HG03108 (cell line): Measurements from ENCODE around the gene ANKFY1.
A peak's percentile ranks its signal among the peaks of the same experiment; 100 is the strongest.

Experiments
- ATAC-seq: cut with Tn5 transposase; IDR thresholded peaks from one replicate; pipeline ENCODE4 v1.9.1; 2021; ENCODE audit warnings: moderate library complexity; ENCODE audit not compliant: unreplicated experiment

ANKFY1 gene, protein sequence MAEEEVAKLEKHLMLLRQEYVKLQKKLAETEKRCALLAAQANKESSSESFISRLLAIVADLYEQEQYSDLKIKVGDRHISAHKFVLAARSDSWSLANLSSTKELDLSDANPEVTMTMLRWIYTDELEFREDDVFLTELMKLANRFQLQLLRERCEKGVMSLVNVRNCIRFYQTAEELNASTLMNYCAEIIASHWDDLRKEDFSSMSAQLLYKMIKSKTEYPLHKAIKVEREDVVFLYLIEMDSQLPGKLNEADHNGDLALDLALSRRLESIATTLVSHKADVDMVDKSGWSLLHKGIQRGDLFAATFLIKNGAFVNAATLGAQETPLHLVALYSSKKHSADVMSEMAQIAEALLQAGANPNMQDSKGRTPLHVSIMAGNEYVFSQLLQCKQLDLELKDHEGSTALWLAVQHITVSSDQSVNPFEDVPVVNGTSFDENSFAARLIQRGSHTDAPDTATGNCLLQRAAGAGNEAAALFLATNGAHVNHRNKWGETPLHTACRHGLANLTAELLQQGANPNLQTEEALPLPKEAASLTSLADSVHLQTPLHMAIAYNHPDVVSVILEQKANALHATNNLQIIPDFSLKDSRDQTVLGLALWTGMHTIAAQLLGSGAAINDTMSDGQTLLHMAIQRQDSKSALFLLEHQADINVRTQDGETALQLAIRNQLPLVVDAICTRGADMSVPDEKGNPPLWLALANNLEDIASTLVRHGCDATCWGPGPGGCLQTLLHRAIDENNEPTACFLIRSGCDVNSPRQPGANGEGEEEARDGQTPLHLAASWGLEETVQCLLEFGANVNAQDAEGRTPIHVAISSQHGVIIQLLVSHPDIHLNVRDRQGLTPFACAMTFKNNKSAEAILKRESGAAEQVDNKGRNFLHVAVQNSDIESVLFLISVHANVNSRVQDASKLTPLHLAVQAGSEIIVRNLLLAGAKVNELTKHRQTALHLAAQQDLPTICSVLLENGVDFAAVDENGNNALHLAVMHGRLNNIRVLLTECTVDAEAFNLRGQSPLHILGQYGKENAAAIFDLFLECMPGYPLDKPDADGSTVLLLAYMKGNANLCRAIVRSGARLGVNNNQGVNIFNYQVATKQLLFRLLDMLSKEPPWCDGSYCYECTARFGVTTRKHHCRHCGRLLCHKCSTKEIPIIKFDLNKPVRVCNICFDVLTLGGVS

DNA sequence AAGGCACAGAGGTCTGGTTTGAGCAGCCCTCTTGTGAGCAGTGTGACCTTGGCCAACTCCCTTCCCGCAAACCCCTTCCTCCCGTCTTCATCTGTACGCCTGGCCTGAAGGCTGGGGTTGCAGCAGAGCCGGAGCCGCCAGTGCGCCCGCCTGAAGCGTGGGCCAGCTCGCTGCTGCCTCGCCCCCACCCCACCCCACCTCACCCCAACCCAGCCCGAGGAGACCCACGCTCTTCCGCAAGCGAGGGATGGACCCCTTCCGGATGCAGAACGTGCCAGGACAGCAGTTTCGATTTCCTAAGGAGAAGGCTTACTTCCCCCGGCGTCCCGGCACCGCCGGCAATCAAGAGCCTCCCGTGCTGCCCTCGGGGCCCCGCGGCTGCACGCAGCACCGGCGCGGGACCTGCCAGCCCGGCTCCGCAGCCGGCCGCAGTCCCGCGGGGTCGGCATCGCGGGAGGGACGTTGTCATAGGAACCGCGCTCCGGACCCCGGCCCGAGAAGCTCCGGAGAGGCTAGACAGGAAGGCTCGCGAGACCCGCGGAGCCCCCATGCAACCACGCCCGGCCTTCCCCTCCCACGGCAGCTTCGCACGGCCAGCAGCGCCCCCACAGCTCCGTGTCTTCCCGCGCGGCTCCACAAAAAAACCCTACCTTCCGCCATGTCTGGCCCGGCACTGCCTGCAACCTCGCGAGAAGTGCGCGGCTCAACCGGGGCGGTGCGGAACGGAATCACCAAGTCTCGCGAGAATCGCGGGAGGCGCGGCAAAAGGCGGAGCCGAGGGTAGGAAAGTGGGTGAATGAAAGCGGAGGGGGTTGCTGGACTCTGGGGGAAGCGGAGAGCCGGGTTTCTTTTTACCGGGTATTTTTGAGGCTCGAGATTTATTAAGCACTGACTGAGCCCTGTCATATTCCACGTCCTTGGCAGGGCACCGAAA is at the start of gene ANKFY1:
Gene ANKFY1 (minus strand): TSS at position 698 of the 934 bp plus-strand sequence. CDS start 38 bp downstream, at position 660.
- peak; percentile 88 for ATAC-seq

DNA sequence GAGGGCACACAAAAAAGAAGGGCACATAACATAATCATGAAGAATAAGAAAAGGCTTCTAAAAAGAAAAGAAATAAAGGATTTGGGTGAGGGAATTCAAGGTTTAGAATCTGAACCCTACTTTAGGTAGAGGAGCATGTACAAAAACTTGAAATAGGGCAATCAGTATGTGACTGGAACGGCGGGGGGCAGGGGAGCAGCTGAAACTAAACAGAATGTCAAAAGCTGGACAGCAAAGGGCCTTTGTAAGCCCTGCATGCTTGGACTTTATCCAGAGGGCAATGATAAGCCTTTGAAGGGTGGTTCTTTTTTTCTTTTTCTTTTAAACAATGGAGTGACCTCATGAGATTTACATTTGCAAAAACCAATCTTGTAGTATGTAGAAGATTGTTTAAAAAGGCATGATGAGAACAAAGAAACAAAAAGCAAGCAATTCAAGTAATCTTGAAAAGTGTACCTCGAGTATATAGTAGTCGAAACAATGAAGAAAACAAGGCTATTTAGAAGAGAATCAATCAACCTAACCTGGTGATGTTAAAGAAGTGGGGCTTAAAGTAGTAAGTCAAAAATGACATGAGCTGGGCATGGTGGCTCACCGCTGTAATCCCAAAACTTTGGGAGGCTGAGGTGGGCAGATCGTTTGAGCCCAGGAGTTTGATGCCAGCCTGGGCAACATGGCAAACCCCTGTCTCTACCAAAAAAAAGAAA is 46.7 kb upstream of the ANKFY1 start:
- no peak for ATAC-seq

DNA sequence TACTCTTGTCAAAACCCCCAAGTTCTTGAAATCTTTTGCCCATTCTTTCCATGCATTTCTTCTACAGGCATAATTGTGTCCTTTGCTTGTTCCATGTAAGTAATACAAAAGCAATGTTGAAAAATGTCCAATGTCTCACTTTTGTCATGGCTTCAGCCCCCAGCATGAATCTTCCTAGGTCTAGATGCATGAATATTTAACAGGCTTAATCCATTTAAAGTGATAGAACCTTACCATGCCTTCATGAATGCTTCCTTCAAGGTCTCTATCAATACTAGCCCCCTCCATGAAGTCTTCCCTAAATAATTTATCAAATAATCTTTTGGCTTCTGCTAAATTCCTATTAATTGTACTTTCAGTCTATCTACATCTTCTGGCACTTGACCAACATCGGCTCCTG is 46.1 kb upstream of the ANKFY1 start:
- ATAC-seq: no peak

DNA sequence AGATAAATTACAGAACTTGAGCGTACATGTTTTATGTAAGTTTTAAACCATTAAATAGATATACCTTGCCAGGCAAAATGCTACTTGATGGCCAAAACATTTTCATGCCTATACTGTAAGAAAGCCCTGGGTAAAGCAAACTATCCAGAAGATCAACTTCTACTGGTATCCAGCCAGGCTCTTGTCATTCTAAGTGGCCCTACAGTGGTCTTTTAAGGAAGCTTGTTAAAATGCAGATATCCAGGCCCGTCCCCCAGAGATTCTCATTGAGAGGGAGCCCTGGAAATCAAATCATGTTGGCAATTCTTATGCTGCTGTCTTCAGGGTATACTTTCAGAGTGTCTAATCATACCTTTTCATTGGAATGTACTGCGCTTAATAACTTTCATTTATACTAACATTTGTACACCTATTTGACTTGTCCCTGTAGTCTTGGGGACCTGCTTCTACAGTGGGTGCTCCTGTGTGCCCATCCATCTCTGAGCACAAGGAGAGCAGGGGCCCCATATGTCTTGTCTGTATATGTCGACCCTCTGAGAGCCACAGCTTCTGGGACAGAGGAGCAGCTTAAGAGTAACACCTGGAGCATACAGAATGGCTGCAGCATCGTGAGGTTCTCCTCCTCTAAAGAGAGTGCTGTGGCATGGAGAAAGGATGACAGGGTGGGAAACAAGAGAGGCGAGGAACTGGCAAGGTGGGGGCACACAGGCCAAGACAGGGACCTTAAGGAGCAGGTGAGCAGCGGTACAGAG is 43.6 kb upstream of the ANKFY1 start:
- ATAC-seq: no peak

DNA sequence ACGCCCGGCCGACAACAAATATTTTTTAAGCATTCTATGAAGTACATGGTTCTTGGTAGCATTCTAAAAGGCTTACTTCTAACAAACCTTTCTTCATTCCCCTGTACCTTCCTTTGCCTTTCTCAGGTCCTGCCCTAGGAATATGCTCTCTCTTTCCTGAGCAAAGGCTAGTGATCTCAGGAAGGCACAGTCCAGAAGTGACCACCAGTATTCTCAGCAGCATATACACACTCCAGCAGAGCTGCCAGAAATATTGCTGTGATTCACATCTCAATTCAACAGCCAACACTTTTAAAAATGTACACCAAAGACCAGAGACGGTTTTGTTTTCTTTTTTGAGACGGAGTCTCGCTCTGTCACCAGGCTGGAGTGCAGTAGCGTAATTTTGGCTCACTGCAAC is 41.4 kb upstream of the ANKFY1 start:
- ATAC-seq: no peak

DNA sequence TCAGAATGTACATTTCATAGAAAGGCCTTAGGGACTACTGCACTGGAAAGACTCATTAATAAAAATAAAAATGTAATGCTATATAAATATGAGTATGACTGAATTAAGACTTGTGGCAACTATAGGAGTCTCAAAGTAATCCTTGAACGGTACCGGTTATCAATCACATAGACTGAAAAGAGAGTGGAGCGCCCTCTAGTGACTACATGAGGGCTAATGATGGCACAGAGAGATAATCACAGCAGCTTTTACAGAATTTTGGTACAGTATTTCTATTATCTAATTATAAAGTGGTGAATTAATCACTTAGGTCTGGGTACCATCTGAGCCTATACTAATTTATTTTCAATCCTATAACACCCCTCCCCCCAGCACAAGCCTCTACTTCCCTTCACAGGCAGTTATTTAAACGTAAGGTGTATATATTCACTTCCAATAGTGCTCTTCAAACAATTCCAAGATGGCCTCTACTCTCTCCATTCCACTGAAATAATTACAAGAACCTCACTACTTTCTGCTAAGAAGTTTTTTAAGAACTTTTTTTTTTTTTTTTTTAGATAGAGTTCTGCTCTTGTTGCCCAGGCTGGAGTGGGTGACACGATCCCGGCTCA is 40.7 kb upstream of the ANKFY1 start:
- no peak for ATAC-seq

DNA sequence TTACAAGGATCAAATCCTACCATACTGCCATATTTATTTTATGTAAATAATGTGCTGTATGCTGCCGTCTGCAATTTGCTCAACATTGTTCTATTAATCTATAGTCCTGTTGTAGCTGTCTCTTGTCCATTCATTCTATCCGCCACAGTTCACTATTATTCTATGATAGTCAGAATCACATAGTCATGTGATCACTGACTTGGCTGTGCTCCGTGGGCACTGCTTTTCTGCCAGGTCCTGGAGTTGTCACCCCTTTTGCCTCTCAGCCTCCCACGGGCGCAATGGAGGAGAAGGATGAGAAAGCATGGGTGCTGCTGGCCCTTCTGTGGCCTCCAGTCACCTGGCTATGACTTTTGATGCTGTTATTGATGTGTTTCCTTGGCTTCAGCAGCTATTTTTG is 37.3 kb upstream of the ANKFY1 start:
- no peak for ATAC-seq

DNA sequence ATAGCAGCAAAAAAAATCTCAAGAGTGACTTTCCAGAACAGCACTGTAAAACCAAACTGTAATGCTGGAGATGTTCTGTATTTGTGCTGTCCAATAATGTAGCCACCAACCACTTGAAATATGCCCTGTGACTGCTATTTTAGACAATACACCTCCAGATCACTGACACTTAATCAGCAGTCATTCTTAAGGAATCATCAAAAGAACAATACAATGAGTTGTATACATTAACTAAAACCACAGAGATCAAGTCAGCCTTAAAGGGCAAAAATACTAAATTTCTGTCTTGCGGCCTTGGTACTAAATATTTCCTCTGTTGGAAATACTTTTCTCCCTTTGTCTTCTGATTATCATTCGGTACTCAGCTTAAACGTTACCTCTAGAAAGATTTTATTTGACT is 33.6 kb upstream of the ANKFY1 start:
- no peak for ATAC-seq

DNA sequence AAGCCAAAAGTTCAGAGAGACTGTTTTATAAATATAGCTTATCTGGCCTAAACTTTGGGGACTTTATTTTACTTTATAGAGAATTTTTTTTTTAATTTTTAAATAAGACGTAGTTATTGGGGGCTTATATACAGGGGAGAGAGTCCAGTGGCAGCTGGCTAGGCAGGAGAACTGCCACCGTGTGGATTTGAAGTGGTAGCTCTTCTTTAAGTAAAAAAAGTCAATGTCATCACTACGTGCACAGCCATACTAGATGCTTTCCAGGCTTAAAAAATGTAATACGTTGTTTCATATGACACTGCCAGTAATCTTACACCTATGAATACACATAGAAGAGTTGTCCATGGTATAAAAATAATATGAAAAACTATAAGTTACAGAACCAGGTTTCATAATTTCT is 31.9 kb upstream of the ANKFY1 start:
- no peak for ATAC-seq

DNA sequence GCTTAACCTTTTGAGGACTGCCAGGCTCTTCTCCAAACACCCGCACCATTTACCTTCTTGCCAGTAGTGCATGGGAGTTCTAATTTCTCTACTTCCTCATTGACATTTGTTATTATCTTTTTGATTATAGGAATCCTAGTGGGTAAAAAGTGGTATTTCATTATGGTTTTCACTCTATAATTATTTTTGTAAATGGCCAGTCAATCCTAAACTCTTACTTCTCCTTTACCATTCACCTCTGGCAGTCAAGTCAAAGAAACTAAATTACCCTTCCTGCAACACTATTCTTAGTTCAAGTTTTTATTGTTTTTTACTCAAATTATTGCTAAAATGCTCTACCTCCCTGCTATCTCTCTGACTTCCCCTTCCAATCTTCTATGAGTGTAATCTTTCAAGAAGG is 29.8 kb upstream of the ANKFY1 start:
- no peak for ATAC-seq

DNA sequence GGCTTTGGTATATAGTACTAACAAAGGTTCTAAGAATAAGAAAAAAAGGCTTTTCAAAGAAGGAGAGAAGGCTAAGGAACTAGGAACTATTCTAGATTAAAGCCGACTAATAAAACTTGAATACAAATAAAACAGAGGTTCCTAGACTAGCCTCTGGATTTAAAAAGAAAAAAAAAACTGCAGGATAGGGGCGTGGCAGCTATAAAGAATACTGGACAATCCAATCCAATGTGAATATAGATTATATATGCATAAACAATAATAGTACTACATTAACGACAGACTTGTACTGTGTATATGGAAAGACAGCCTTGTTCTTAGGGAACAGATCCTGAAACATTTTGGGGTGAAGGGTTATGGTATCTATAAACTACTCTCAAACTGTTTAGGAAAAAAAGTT is 23.9 kb upstream of the ANKFY1 start:
- no peak for ATAC-seq

DNA sequence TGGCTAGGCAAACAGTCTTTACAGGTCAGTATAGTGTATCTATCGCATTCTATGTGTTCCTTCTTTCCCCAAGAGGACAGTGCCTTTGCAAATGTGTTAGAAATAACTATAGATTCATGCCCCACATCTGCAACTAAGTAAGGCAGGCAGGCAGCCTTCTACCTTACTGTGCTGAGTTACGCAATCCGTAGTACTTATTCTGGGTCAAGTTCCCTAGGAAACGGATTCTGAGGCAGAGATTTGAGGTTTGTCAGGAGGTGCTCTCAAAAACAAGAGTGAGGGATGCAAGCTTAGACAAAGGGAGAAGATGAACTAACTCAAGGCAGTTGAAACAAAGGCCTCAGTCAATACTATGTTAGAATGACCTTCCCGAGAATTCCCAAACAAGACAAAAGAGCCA is 12.7 kb upstream of the ANKFY1 start:
- no peak for ATAC-seq

DNA sequence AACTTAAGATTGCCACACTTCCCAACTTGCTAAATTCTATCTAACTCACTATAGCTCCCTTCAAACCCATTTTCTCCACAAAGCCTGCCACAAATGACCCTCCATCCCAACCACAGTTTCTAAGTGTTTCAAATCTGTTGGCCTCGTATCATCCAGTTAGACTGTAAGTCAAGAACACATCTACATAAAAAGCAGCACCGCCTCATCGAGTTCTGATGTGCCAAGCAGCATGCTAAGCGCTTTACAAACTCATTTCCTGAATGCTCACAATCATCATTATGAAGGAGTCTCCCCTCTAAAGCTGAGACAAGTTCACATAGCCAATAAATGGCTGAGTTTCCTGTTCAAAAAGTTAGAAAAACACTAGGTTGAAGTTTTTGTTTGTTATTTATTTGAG is 9.2 kb upstream of the ANKFY1 start:
- no peak for ATAC-seq

DNA sequence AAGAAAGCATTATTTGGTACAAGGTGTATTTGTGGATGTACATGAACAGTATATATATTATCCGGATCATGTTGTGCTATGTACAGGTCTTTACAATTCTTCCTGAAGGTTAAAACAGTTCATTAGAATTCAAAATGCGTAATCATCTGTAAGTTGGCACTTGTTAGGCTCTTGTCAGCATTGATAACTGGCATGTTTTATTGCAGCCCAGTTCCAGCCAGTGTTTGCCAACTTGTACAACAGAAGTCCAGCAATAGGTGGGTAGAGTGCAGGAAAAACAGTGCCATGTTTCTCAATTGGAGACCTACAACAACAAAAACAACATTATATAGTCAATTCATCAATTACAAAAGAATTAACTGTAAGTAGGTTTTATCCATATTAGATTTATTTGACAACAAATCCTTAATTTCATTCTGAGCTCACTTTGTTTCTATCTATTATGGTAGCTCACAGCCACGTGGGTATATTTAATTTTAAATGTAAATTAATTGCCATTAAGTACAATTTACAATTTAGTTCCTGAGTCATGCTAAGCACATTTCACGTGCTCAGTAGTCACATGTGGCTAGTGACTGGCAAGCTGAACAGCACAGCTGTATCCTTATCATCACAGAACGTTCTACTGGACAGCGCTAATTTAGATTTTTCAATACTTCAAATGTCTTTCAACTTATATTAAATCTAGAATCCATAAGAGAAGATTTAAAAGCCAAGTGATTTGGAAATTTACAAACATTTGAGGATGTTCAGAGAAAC is 8.6 kb upstream of the ANKFY1 start:
- ATAC-seq: no peak

DNA sequence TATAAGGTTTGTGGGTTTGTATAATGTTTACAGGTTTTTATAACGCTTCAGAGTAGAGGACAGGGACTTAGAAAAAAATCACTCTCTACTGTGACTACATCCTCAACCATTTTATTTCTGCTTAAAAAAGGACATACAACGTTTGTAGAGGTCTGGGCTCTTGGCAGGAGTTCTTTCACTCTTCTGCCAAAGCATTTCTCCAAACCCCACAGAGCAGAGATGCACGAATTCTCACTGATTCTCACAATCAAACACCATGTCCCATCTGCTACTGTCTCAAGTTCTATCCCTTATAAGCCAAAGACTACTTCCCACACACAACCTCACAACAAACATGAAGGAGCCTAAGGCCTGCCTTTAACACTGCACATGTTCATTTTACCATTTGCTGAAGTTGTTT is 7.0 kb upstream of the ANKFY1 start:
- no peak for ATAC-seq

DNA sequence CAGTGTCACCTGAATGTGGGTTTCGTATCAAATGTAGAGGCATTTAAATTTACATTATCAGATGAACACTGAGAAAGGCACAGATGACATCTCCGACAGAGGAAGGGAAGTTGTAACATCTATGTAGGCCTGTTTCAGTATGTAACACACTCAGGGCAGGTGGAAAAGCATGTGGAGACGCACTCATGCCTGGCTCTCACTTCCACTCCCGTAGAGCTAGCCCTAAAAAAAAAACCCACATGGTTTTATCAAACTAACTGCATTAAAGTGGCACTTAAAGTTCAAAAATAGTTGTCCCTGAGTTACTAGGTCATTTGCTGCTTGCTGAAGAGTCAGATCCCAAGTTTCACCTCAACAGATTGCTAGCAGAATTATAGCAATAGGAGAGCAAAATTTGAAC is 6.1 kb upstream of the ANKFY1 start:
- ATAC-seq: no peak

DNA sequence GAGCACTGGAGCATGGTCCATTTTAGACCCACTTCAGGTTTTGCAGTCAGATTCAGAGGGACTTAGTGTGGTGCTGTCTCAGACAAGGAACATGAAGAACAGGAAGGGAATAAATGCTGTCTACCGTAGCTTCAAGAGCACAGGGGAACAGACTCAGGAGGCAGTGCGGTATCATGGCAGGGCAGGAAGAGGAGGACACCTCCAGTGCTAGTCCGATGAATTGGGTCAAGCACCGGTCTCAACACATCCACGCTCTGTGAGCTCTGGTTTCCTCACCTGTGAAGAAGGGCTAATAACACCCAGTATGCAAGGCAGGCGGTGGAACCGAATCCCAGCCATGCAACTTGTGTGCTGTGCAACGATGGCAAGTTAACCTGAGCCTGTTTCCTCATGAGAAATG is 3.6 kb upstream of the ANKFY1 start:
- no peak for ATAC-seq

DNA sequence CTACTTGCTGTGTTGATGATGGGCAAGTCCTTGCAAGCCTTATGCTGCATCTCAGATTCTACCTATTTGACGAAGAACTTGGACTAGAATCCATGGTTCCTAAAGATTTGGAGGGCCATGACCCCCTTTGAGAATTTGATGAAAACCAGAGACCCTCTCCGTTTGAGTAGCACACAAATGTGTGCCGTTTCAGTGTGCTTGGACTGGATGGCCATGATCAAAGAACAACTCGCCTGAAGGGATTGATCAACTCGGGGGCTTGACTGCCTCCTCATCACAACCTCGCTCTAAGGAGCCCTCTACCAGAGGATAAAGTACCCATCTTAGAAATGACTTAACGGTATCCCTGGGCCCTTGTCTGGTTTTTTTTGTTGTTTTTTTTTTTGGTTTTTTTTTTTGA is 2.8 kb upstream of the ANKFY1 start:
- no peak for ATAC-seq
